Liver (tissue), 3 donors: ENCODE results near the gene MED16.

Source experiments
- EGR1 ChIP-seq, 2 donors: IDR thresholded peaks; 2 replicates each; pipeline ENCODE4 v1.6.1; 2016 to 2018; ENCODE audit warnings: antibody characterized with exemption in 2 of 2, low read depth in 2 of 2
- GABPA ChIP-seq, 2 donors: IDR thresholded peaks in 1 of 2; conservative IDR thresholded peaks in 1 of 2; 2 replicates each; pipeline ENCODE4 v1.6.1; 2016; ENCODE audit warnings: antibody characterized with exemption in 2 of 2, mild to moderate bottlenecking in 1 of 2, moderate library complexity in 1 of 2
- HNF4A ChIP-seq, 2 donors: conservative IDR thresholded peaks; 2 replicates each; pipeline ENCODE4 v1.6.1; 2016; ENCODE audit warnings: antibody characterized with exemption in 2 of 2, mild to moderate bottlenecking in 2 of 2
- JUND ChIP-seq, 2 donors: IDR thresholded peaks; 2 replicates each; pipeline ENCODE4 v1.6.1; 2016; ENCODE audit warnings: antibody characterized with exemption in 2 of 2
- RAD21 ChIP-seq, 2 donors: IDR thresholded peaks; 2 replicates each; pipeline ENCODE4 v1.6.1; 2016; ENCODE audit warnings: antibody characterized with exemption in 2 of 2, mild to moderate bottlenecking in 2 of 2
- TAF1 ChIP-seq: conservative IDR thresholded peaks from 2 replicates; pipeline ENCODE4 v1.6.1; 2016; ENCODE audit warnings: antibody characterized with exemption, mild to moderate bottlenecking
- YY1 ChIP-seq: IDR thresholded peaks from 2 replicates; pipeline ENCODE4 v1.6.1; 2016; ENCODE audit warnings: antibody characterized with exemption, mild to moderate bottlenecking
- TF ChIP-seq, protein P1 (sequence below): fragments of 150-350 bp; IDR thresholded peaks from 2 replicates; pipeline ENCODE4 v1.5.1; 2017; ENCODE audit warnings: improper control_type of control experiment, low read depth, low read length; ENCODE audit not compliant: missing input control
- TF ChIP-seq, protein P2 (sequence below): IDR thresholded peaks from 2 replicates; pipeline ENCODE4 v1.6.1; 2016; ENCODE audit warnings: antibody characterized with exemption
- TF ChIP-seq, protein P3 (sequence below): IDR thresholded peaks from 2 replicates; pipeline ENCODE4 v1.6.1; 2016; ENCODE audit warnings: antibody characterized with exemption, mild to moderate bottlenecking
- TF ChIP-seq, protein P4 (sequence below): IDR thresholded peaks from 2 replicates; pipeline ENCODE4 v1.6.1; 2016; ENCODE audit warnings: antibody characterized with exemption
- donor health status: healthy.
- donor health status: healthy.

DNA sequence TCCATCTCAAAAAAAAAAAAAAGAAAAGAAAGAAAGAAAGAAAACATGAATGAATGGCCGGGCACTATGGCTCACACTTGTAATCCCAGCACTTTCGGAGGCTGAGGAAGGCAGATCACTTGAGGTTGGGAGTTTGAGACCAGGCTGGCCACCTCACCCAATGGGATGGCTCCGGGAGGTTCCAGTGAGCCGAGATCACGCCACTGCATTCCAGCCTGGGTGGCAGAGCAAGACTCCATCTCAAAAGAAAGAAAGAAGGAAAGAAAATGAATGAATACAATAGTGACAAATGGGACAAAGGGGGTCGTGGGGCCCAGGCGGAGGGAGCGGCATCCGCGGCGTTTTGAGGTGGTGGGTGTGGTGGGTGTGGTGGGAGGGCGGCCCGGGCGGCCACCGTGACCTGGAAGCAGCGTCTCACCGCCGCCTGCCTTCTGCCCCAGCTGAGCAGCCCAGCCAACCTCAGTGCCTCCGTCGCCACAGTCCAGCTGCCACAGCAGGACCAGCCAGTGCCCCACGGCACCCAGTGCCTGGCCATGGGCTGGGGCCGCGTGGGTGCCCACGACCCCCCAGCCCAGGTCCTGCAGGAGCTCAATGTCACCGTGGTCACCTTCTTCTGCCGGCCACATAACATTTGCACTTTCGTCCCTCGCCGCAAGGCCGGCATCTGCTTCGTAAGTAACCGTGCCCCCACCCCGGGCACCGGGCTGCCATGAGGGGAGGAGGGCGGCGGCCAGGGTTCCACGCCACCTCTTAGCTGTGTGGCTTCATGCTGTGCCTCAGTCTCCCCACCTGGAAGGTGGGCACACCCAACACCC lies 47.1 kb downstream of the MED16 start:
- TF ChIP-seq, protein P1, sequence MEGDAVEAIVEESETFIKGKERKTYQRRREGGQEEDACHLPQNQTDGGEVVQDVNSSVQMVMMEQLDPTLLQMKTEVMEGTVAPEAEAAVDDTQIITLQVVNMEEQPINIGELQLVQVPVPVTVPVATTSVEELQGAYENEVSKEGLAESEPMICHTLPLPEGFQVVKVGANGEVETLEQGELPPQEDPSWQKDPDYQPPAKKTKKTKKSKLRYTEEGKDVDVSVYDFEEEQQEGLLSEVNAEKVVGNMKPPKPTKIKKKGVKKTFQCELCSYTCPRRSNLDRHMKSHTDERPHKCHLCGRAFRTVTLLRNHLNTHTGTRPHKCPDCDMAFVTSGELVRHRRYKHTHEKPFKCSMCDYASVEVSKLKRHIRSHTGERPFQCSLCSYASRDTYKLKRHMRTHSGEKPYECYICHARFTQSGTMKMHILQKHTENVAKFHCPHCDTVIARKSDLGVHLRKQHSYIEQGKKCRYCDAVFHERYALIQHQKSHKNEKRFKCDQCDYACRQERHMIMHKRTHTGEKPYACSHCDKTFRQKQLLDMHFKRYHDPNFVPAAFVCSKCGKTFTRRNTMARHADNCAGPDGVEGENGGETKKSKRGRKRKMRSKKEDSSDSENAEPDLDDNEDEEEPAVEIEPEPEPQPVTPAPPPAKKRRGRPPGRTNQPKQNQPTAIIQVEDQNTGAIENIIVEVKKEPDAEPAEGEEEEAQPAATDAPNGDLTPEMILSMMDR = no peak
- TF ChIP-seq GABPA (IDR thresholded peaks at IDR 0.05 in 1 of 2, conservative IDR thresholded peaks at IDR 0.05 in 1 of 2) (no peak), RAD21 (IDR thresholded peaks at IDR 0.05) (no peak), YY1 (no peak), HNF4A (conservative IDR thresholded peaks at IDR 0.05) (no peak), JUND (IDR thresholded peaks at IDR 0.05) (no peak), EGR1 (IDR thresholded peaks at IDR 0.05; ENCODE audit: low read depth in 2 of 2) (no peak), TAF1 (no peak)
- TF ChIP-seq, protein P2, sequence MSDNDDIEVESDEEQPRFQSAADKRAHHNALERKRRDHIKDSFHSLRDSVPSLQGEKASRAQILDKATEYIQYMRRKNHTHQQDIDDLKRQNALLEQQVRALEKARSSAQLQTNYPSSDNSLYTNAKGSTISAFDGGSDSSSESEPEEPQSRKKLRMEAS = no peak
- TF ChIP-seq, protein P3, sequence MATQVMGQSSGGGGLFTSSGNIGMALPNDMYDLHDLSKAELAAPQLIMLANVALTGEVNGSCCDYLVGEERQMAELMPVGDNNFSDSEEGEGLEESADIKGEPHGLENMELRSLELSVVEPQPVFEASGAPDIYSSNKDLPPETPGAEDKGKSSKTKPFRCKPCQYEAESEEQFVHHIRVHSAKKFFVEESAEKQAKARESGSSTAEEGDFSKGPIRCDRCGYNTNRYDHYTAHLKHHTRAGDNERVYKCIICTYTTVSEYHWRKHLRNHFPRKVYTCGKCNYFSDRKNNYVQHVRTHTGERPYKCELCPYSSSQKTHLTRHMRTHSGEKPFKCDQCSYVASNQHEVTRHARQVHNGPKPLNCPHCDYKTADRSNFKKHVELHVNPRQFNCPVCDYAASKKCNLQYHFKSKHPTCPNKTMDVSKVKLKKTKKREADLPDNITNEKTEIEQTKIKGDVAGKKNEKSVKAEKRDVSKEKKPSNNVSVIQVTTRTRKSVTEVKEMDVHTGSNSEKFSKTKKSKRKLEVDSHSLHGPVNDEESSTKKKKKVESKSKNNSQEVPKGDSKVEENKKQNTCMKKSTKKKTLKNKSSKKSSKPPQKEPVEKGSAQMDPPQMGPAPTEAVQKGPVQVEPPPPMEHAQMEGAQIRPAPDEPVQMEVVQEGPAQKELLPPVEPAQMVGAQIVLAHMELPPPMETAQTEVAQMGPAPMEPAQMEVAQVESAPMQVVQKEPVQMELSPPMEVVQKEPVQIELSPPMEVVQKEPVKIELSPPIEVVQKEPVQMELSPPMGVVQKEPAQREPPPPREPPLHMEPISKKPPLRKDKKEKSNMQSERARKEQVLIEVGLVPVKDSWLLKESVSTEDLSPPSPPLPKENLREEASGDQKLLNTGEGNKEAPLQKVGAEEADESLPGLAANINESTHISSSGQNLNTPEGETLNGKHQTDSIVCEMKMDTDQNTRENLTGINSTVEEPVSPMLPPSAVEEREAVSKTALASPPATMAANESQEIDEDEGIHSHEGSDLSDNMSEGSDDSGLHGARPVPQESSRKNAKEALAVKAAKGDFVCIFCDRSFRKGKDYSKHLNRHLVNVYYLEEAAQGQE = no peak
- TF ChIP-seq, protein P4, sequence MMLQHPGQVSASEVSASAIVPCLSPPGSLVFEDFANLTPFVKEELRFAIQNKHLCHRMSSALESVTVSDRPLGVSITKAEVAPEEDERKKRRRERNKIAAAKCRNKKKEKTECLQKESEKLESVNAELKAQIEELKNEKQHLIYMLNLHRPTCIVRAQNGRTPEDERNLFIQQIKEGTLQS = no peak
